K562 (cell line): ENCODE measurements around the gene NR4A2. TPM values are rescaled to one million over a fixed set of nuclear protein-coding genes. Genes with fewer than 3 reads are reported as not detected.

Experiments used
- ASH1L ChIP-seq: fragments of 450-650 bp; IDR thresholded peaks from 2 replicates; pipeline ENCODE4 v1.6.1; 2018; ENCODE audit warnings: borderline replicate concordance, mild to moderate bottlenecking, low read depth; ENCODE audit not compliant: partially characterized antibody
- CLOCK ChIP-seq: fragments of 250-450 bp; sonication (Bioruptor Pico); IDR thresholded peaks from 2 replicates; pipeline ENCODE4 v1.4.0; 2020; ENCODE audit warnings: mild to moderate bottlenecking, moderate library complexity, borderline replicate concordance
- CTCF ChIP-seq, 3 experiments: IDR thresholded peaks in 2 of 3; conservative IDR thresholded peaks in 1 of 3; 2 replicates each; pipeline ENCODE4 v1.5.1; 2011 to 2012; ENCODE audit warnings: low read length in 3 of 3, mild to moderate bottlenecking in 3 of 3, control low read depth in 2 of 3, improper control_type of control experiment in 1 of 3, inconsistent platforms in 1 of 3, low read depth in 1 of 3, mixed read lengths in 1 of 3, moderate library complexity in 1 of 3; ENCODE audit not compliant: insufficient read depth in 2 of 3
- HES1 ChIP-seq: fragments of 450-650 bp; IDR thresholded peaks from 2 replicates; pipeline ENCODE4 v1.6.1; 2016; ENCODE audit warnings: low read depth, mild to moderate bottlenecking, moderate library complexity
- HEY1 ChIP-seq: fragments of 250-450 bp; sonication (Bioruptor Pico); IDR thresholded peaks from 2 replicates; pipeline ENCODE4 v1.5.0; 2020; ENCODE audit warnings: mild to moderate bottlenecking, moderate library complexity, borderline replicate concordance
- HMBOX1 ChIP-seq: sonication (generic); IDR thresholded peaks from 2 replicates; pipeline ENCODE4 v1.6.1; 2016
- MCM5 ChIP-seq: fragments of 450-650 bp; IDR thresholded peaks from 2 replicates; pipeline ENCODE4 v1.6.1; 2016; ENCODE audit warnings: low read depth
- NFATC3 ChIP-seq: fragments of 450-650 bp; IDR thresholded peaks from 2 replicates; pipeline ENCODE4 v1.6.1; 2017; ENCODE audit warnings: mild to moderate bottlenecking
- NR2C2 ChIP-seq, 2 experiments: fragments of 200-800 bp in 1 of 2; sonication (Bioruptor generic) in 1 of 2; sonication (generic) in 1 of 2; formaldehyde crosslinking in 1 of 2; IDR thresholded peaks; 2 replicates each; pipeline versions ENCODE4 v1.6.1 to v1.8.0; 2016 to 2022; ENCODE audit warnings: mild to moderate bottlenecking in 1 of 2, missing compliant biosample characterization in 1 of 2, missing genetic modification characterization in 1 of 2, missing genetic modification reagents in 1 of 2
- PHF21A ChIP-seq: fragments of 450-650 bp; IDR thresholded peaks from 2 replicates; pipeline ENCODE4 v1.6.1; 2017; ENCODE audit warnings: low read depth, borderline replicate concordance
- SMARCB1 ChIP-seq: IDR thresholded peaks from 2 replicates; pipeline ENCODE4 v1.6.1; 2011; ENCODE audit warnings: improper control_type of control experiment, low read depth; ENCODE audit not compliant: insufficient read length
- TSHZ1 ChIP-seq: fragments of 250-450 bp; sonication (Bioruptor Pico); IDR thresholded peaks from 2 replicates; pipeline ENCODE4 v1.4.0; 2020; ENCODE audit warnings: mild to moderate bottlenecking, moderate library complexity
- YBX1 ChIP-seq: fragments of 450-650 bp; IDR thresholded peaks from 2 replicates; pipeline ENCODE4 v1.7.1; 2016; ENCODE audit warnings: mild to moderate bottlenecking
- ZNF124 ChIP-seq: sonication (generic); formaldehyde crosslinking; IDR thresholded peaks from 2 replicates; pipeline ENCODE4 v1.8.1; 2022; ENCODE audit warnings: missing genetic modification reagents
- ZNF561 ChIP-seq: fragments of 450-650 bp; formaldehyde crosslinking; conservative IDR thresholded peaks from 2 replicates; pipeline ENCODE4 v1.4.0; 2020; ENCODE audit warnings: mild to moderate bottlenecking, moderate library complexity
- ZNF584 ChIP-seq: fragments of 200-800 bp; sonication (Bioruptor generic); IDR thresholded peaks from 2 replicates; pipeline ENCODE4 v1.6.1; 2016; ENCODE audit warnings: low read depth, mild to moderate bottlenecking, missing genetic modification characterization, missing compliant biosample characterization
- ZNF764 ChIP-seq: fragments of 250-450 bp; sonication (Bioruptor Pico); IDR thresholded peaks from 2 replicates; pipeline ENCODE4 v1.4.0; 2020; ENCODE audit warnings: low read depth, mild to moderate bottlenecking, moderate library complexity
- ZNF778 ChIP-seq: fragments of 450-650 bp; formaldehyde crosslinking; IDR thresholded peaks from 2 replicates; pipeline ENCODE4 v1.4.0; 2020; ENCODE audit warnings: mild to moderate bottlenecking, moderate library complexity
- polyA plus RNA-seq, 8 experiments: library from polyadenylated mRNA; depleted of rRNA in 4 of 8; stranded (reverse) in 5 of 8; unstranded in 3 of 8; fragments of >200 nt; fragmentation: Nextera tagmentation in 2 of 8; fragmentation: Illumina TruSeq in 1 of 8; extraction: Ambion mirVana in 2 of 8; extraction: Trizol in 1 of 8; gene quantifications; 2 replicates each; pipeline versions ENCODE4 v1.2.1 to v1.2.3, GENCODE V29; 2011 to 2014; ENCODE audit warnings: inconsistent platforms in 1 of 8, missing spikeins in 1 of 8
- total RNA-seq, 7 experiments: library from RNA; depleted of rRNA in 6 of 7; stranded (reverse); fragments of >200 nt in 6 of 7; fragmentation: Illumina TruSeq in 2 of 7; extraction: Trizol in 2 of 7; gene quantifications; 2 replicates each; pipeline versions ENCODE4 v1.2.1 to v1.2.3, GENCODE V29; 2011 to 2021; ENCODE audit warnings: low replicate concordance in 1 of 7

The NR4A2 gene
- total and polyA plus RNA-seq, 9 of the 15 experiments (the other 6 are each of a cell fraction or from before 2014, with no cell fraction given): 0.94 to 5.1 (median 1.3) TPM

GRCh38 chr2:156340804-156341451 lies 8.4 kb upstream of the NR4A2 start (continued):
- no peak for TF ChIP-seq CTCF (IDR thresholded peaks at IDR 0.05 in 2 of 3, conservative IDR thresholded peaks at IDR 0.05 in 1 of 3; ENCODE audit: insufficient read depth in 2 of 3, low read depth in 1 of 3, low read length in 3 of 3)
- TF ChIP-seq ZNF561 (CRISPR knock-in tag): no peak
- TF ChIP-seq MCM5: no peak
- peak; percentile 8; the same call in 1 of the 2 replicates for TF ChIP-seq HES1
- no peak for TF ChIP-seq NR2C2 (CRISPR knock-in tag; IDR thresholded peaks at IDR 0.05)
- peak; percentile 71 for TF ChIP-seq NR2C2 (tag; IDR thresholded peaks at IDR 0.05)
- no peak for TF ChIP-seq ZNF778
- TF ChIP-seq CLOCK (CRISPR knock-in tag): no peak
- no peak for TF ChIP-seq YBX1
- no peak for TF ChIP-seq HMBOX1
- TF ChIP-seq ZNF584 (CRISPR knock-in tag): no peak
- TF ChIP-seq SMARCB1: peak; percentile 62
- TF ChIP-seq NFATC3: no peak
- no peak for TF ChIP-seq PHF21A
- no peak for TF ChIP-seq ZNF764 (CRISPR knock-in tag)
- TF ChIP-seq ZNF124 (CRISPR knock-in tag): no peak
- no peak for TF ChIP-seq ASH1L
- TF ChIP-seq HEY1 (CRISPR knock-in tag): no peak
- no peak for TF ChIP-seq TSHZ1 (CRISPR knock-in tag)
